GM20431 (cell line): ENCODE measurements around the gene WDR4.
"Not testable (repeated sequence)": the region's sequence is repeated elsewhere in the genome, so short reads cannot be mapped to it uniquely, and the experiment has no call there.

ENCODE experiments used
- in situ Hi-C: fragments of 300-500 bp; cut with MseI, MboI; formaldehyde crosslinking; loops from one replicate; pipeline ENCODE4 v1.15.0; 2020; ENCODE audit warnings: low sequenced_read_pairs; ENCODE audit not compliant: unreplicated experiment

Gene WDR4

DNA sequence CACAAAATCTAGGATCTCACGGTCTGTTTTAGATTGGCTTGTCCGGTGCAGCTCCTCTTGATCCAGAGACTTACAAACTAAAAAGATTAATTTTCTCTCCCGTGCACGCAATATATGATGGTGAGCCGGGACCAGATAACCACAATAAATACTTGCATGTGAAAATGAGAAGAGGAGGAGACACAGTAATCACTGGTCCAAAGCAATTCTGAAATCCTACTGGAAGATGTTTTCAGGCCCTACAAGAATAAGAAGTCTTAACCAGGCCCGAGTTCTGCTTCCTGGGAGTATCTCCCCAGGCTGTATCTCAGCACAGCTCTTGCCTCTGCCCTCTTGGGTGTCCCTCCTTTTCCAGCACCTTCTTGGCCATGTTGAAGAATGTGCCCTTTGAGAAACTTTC lies 1.0 kb upstream of the WDR4 start:
- in situ Hi-C loops: no loop called here

DNA sequence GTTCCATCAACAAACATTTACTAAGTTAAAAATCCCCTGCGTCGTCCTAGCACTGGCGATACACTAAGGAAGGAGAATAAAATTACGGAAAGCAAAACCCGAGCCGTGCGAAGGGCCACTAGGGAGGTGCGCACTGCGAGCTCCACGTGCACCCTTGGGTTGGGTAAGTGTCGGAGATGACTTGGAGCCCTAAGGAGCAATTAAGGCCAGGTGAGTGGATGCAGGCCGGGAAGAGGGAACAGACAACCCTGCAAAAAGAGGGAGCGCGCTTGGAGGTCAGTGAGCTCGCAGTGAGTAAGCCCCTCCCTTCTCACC lies 704 bp downstream of the WDR4 start:
- in situ Hi-C loops: no loop called here

DNA sequence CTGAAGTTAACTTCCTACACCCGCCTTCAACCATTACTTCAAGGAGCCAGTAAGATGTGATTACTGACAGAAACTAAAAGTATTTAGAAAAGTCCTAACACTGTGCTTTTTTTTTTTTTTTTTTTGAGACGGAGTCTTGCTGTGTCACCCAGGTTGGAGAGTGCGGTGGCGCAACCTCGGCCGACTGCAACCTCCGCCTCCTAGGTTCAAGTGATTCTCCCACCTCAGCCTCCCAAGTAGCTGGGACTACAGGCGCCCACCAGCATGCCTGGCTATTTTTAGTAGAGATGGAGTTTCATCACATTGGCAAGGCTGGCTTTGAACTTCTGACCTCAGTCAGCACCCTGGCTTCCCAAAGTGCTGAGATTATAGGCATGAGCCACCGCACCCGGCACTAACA lies 3.5 kb downstream of the WDR4 start:
- in situ Hi-C loops: not testable (repeated sequence)

DNA sequence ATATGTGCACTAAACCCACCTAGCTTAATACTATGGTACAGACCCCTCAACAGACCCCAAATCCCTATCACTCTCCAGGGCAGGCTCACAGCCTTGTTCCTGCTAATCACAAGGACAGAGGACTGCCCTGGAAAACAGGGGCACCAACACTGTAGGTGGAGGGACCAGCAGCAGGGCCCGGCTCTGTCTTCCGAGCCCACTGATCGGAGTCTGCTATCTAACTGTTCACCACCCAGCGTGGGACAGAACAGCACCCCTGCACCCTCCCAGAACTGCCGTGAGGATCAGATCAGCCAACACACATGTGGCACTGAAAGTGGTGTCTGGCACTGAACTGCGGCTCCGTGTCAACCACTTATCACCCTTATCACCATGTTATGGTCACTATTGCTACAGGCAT lies 6.2 kb downstream of the WDR4 start:
- in situ Hi-C loops: no loop called here

DNA sequence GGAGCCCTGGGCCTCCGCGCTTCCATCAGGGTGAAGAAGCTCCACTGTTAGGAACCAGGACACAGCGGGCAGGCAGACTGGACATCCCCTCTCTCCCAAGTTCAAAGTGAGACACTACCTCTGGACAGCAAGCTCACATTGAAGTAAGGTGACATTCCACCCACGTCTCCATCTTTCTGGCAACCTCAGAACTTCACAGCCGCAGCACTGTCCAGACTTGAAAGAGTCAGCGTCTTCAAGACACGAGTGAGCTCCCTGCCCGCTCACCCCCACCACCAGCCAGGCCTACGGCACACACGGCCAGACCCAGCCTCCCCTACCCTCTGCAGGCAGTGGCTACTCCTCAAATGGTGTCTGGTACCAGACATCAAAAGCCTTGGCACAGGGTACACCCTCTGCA lies 11.1 kb downstream of the WDR4 start:
- in situ Hi-C loops: no loop called here

DNA sequence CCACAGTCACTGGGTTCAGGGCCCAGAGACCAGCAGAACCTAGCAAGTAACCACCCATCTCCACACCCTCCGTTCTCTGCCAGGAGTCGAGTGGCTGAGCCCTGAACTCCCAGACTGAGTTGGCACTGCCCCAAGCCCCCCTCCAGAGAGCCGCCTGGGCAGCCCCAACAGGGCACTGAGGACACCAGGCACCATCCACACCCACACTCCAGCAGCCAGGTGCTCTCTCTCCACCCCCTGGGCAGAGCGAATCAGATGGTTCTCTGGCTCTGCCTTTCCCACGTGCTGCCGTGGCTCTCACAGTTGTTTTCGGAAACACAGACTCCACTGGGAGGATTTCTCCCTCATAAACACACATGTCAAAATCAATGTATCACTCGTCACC lies 13.6 kb downstream of the WDR4 start:
- in situ Hi-C loops: no loop called here

DNA sequence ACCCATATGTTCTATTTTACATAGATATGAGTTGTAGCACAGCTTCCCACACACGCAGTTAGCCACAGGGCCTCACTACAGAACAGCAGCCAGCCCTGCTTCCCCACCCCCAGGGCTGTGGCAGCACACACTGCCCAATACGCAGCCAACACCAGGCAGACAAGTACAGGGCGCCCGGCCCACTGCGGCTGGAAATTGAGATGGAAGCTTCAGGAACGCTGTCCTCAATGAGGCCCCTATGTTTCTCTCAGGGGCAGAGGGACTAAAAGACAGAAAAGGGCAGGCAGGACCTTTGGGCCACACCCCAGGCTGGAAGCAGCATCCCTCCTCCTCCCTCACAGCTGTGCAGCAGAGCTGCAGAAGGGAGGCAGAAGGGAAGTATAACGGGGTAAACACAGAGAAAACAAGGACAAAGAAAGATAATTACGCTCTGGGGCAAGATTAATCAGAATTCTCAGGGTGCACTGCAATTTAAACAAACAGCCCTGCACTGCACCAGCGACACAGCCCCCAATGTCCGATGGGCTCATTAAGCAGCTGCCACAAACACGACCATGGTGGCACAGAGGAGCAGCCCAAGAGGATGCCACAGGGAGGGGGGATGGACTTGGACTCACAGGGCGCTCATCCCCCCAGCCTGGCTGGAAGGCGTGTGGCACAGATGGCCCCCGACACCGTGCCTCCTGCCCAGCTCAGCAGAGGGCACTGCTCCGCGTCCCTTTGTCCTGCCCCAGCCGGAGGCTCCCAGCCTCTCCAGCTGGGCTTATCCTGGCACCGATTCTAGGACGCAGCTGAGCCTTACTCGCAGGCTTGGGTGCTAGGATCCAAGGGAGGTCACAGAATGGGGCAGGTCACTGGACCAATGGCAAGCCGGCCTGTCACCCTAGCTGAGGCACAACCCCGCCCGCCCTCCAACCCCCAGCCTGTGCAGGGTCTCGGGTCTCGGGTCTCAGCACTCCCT lies 14.2 kb downstream of the WDR4 start:
- in situ Hi-C loops: no loop called here

DNA sequence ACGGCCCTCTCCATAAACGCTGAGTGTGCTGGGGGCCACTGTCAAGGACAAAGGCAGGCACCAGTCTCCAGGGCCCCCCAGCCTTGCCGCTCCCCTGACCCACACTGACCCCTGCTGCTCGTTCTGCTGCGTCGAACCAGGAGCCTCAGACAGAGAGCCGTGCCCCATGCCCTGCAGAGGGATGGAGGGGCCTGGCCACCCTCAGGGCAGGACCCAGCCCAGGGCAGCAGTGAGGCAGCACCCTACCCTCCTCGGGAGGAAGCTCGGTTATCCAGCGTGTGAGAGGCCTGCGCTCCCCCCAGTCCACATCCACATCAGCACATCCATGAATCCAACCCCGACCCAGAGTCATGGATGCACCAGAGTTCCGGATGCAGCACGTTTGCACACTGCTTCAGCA lies 15.1 kb downstream of the WDR4 start:
- in situ Hi-C loops: no loop called here

DNA sequence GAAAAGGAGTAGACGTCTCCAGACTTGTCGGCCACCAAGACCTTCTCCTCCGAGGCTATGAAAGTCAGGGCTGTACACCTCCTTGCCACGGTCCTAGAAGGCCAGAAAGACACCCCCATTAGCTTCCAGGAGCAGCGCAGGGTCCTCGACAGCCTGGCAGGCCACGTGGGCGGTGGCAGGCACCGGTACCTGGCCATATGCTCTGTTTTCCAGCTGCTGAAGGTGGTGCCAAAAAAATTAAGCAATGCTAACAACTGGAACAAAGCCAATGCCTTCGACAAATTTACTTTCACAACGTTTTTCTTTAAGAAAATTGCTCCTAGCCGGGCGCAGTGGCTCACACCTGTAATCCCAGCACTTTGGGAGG lies 15.9 kb downstream of the WDR4 start:
- in situ Hi-C loops: no loop called here

DNA sequence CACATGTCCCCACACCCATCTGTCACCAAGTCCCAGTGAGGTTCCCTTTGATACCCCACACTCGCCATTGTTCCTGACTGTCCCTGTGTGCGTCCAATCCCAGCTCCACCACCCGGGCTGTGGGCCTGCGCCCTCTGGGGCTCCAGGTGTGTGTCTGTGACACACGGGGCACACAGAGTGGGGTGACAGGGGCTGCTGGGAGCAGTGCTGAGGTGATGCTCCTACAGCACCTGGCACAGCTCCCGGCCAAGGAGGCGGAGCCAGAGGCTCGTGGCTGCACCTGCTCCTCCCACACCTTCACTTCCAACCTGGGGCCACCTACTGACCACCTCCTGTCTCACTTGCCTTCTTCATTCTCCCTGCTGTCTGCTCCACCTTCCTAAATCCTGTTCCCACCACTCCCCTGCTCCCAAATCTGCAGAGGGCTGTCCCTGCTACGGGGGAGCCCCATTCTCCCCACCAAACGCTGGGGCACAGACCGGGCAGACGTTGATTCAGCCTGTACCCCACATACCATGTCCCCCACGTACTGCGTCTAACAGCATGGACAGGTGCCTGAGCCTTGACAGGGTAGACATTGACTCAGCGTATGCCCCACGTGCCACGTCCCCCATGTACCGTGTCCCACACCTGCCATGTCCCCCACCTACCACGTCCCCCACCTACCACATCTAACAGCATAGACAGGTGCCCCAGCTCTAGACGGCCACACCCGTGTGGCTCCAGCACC lies 16.4 kb downstream of the WDR4 start:
- in situ Hi-C loops: no loop called here

DNA sequence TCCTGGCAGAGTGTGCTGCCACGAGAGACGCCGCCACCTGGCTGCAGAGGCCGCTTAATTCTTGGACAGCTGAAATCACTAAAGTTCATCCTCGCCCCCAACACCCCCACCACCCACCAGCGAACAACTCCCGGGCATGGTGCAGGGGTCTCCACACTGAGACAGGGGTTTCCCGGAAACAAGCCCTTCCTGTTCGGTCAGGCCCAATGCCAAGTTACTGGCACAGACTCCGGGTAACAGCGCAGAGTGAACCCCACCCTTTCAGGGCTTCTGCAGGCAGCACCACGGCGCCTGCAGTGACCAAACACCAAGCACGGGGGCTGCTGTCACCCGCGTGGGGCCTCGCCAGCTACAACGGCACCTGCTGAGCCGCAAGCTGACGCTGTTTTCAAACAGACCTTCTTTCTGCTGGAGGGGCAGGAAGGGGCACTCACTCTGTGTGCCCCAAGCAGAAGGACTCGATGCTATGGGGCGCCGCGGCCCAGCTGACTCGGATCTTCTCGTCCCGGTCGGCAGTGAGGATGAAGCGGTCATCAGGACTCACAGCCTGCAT lies 17.4 kb downstream of the WDR4 start:
- in situ Hi-C loops: no loop called here

DNA sequence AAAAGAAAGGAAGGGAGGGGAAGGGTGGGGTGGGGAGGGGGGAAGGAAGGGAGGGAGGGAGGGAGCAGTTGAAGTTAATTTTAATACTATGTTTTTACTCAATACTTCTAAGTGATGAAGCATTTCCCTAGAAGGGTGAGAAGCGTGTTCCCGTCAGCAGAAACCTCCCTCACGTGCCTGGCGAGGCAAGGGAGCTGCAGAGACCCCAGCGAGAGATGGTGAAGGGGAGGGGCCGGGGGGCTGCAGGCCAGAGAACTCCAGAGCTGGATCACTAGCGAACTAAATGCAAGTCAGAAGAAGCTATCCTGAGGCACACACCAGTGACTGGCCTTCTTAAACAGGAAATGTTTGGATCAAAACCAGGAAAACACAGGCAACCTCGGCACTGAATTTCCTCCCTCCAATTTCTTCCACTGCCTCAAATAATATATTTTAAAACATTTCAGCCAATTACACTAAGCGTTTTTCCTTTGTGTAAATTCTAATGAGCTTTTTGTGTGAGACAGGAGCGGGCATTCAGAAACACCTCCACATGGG lies 18.0 kb downstream of the WDR4 start:
- in situ Hi-C loops: no loop called here

DNA sequence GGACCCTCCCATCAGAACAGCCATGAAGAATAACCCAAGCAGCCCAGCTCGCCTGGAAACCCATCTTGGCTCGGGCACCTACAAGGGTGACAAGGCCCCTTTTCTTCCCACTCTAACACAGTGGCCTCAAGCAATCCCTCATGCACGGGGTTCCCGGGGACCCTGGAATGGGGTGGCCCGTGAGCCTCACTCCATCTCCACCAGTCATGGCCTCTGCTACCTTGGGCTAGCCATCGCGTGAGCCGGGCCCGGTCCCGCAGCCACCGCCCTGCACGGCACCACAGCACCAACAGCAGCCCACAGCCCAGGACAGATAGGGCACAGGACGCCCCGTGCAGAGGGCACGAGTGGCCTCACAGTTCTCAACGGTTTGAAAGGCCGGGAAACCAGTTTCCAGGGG lies 19.0 kb downstream of the WDR4 start:
- in situ Hi-C loops: no loop called here

DNA sequence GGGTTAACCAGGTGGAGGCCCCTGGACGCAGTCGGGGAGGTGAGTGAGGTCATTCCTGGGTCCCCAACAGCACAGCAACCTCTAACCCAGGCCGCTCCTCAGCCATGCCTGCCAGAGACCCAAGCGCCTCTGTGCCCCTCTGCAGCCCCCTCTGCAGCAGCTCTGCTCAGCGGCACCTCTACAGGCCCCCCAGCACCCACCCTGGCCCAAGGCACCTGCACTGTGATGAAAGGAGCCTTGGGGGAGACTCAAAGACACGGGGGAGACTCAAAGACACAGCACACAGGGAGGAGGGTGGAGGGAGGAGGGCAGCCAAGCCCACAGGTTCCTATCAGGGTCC lies 19.5 kb downstream of the WDR4 start:
- in situ Hi-C loops: no loop called here

DNA sequence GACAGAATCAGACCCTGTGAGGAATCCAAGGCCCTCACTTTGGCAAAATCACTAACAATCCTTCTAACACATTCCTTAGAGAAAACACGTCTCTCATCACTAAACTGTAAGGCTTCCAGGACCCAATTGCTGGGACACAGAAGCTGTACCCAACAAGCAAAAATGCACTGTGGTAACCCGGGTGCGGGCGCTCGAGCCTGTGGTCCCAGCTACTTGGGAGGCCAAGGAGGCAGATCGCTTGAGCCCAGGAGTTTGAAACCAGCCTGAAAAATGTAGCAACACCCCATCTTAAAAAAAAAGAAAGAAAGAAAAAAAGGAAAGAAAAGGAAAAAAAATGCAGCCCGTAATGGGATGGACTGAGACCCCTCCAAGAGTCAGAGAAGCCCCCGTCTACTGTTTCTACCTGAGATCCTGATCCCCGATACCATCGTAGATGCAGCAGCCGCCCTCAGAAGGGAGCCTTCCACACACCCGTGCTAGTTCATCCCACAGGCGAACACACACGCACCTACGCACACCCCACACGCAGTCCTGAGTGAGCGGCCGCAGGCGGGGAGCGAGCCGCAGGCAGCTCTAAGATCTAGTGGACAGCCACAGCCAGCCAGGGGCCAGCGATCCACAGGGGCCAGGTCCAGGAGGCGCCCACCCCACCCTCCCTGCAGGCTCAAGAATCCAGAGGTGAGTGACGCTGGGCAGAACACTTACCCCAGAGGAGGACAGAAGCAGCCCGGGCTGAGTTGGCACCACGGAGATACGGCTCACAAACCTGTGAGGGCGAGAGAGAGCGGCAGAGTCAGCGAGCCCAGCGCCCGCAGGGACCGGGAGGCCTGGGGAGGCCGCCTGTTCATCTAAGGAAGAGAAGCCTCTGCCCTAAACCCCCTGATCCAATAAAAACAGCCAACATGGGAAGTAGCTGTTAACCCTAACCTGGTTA lies 20.1 kb downstream of the WDR4 start:
- in situ Hi-C loops: no loop called here

DNA sequence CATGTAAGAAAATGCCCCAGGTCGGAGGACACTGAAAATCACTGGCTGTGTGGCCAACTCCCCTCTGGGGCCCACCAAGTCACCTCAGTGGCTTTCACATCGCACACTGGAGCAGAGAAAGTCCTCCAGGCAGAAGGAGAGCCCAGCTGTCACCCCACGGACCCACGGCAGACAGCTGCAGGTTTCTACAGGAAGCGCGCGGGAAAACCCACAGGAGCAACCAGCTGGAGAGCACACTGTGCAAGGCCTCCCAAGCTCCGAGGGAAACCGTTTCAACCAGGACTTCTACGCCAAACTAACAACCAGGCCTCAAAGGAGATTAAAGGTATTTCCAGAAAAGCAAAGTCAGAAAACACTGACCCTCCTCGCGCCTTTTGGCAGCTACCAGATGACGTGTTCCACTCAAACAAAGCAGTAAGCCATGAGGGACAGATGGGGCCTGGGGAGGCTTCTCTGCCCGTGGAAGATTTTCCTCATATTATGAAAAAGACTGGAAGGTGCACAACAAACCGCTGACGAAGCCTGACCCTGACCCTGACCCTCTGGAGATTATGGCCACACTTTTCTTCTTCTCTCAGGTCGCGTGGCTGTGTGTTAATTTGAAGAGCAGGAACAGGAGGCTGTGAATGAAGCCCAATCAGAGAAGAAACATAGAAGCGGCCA lies 21.0 kb downstream of the WDR4 start:
- in situ Hi-C loops: no loop called here

DNA sequence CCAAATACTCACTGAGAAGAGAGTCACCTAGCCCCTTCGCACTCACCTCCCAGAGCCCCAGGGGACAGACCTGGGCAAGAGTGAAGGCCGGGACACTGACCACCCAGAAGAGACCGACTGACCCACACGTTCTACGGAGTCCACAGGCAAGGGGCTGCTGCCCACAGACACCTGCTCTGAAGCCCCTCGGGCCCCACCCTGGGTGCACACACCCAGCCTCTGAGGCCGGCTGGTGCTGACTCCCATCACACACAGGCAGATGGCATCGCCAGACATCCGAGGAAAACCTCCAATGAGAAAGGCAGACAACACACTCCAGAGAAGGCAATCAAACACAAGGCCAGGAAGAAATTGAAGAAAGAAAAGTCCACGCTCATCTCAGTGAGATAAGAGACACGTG lies 22.1 kb downstream of the WDR4 start:
- in situ Hi-C loops: no loop called here

DNA sequence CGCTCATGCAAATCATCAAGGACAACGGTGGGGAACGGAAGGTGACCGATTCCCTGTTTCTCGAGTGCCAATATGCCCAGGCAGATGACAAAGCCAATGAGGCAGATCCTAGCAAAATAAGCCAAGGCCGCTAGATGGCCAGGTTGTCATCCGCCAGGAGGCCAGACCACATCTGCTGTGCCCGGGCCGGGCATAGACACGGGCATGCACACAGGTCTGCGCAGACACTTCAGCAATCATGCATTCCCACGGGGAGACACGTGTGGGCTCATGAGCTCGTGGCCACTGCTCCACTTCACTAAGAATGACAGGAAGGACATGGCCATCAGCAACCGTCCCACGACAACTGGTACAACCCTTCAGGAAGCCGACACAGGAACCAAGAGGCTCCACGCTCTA lies 23.4 kb downstream of the WDR4 start:
- in situ Hi-C loops: no loop called here

DNA sequence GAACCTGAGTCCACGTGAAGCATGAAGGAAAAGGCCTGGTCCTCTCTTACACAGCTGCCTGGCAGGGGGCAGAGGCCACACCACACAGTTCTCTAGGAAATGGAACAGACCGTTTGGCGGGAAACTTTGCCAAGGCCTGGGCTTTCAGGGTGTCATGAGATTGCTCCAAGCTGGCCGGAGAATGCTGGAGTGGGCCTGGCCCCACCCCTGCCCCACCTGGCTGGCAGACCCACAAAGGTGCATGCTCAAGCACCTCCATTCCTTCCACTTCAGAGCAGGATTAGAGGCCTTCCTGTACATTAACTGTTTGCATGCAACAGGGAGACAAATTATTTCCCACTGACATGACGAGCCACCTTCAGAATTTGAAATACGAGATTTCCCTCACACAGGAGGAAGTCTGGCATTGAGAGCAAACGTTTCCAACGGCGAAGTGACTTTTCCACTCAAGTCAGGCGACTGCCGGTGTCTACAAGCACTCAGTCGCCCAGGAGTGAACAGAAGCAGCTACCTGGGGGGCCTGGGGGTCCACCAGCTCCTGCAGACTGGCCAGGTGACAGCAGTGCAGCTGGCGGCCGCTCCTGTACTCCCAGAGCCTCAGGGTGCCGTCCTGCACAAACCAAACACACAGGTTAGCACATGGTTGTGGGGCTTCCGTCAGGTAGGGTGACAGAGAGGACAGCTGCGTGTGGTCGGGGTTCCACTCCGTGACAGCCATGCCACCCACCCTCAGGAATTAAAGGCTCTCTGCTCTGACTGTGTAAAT lies 24.0 kb downstream of the WDR4 start:
- in situ Hi-C loops: no loop called here
